ENCODE data around the gene TBC1D16. TPM values are rescaled to one million over a fixed set of nuclear protein-coding genes. Genes with fewer than 3 reads are reported as not detected.

The TBC1D16 gene
- total and polyA plus RNA-seq, 10 of the 15 experiments (the other 5 are each of a cell fraction or from before 2014, with no cell fraction given), result 0.01 to 0.13 (median 0.06) TPM; not detected in 3

DNA sequence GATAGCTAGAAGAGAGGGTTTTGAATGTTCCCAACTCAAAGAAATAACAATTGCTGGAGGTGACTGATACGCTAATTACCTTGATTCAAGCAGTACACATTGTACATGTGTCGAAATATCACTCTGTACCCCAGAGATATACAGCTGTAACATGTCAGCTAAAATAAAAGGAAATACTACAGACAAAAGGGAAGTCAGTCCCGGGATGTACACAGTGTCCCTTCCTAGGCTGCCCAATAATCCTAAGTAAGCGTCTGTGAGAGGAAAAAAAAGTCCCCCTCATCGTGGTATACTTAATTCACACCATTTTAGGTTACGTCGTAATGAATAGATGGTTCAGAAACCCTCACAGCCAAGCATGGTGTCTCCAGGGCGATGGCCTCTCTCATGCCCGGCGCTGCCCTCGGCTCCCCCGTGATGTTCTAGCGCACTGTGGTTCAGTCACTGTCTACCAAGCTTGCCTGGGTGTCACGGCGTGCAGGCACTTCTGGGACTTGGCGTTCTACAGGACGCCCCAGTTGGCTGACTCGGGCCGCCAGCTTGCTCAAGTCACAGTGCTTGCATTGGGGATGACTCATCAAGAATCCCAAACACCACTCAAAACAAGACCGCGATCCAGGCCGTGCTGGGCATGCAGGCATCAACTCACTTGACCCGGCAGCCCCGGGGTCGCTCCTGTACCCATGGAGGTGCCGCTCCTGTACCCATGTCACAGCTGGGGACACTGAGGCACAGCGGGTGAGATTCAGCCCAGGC lies 28.3 kb upstream of the TBC1D16 start:
- Histone ChIP-seq H3K4me3 (no peak overlapping the region), H2AFZ (ENCODE audit: control insufficient read depth, low read depth, low read length) (no peak overlapping the region), H3K36me3 (ENCODE audit: control insufficient read depth in 2 of 2, insufficient read depth in 2 of 2, low read length in 1 of 2) (no peaks in the 10 kb centered on the region), H4K20me1 (ENCODE audit: control insufficient read depth, insufficient read depth) (no peaks in the 10 kb centered on the region), H3K4me1 (ENCODE audit: control insufficient read depth, insufficient read depth, low read length) (no peaks in the 10 kb centered on the region), H3K27ac (ENCODE audit: control insufficient read depth, insufficient read depth) (no peak overlapping the region), H3K27me3 (replicated peaks in 1 of 2; ENCODE audit: control insufficient read depth in 2 of 2, insufficient read depth in 2 of 2, low read length in 1 of 2) (no peaks in the 10 kb centered on the region), H3K9ac (ENCODE audit: control insufficient read depth, insufficient read depth, low read length) (no peak overlapping the region), H3K4me2 (ENCODE audit: control insufficient read depth, insufficient read depth) (no peak overlapping the region), H3K79me2 (ENCODE audit: control insufficient read depth, insufficient read depth, low read length) (no peaks in the 10 kb centered on the region), H3K9me3 (replicated peaks; ENCODE audit: control insufficient read depth, insufficient read depth, low read length) (no peaks in the 10 kb centered on the region)
- WGBS (ENCODE audit: insufficient coverage, insufficient replicate concordance, low lambda C conversion rate, missing lambda C conversion rate), result 54% methylated on average over 27 of the region's 27 CpGs
- intact Hi-C loops (cut with micrococcal nuclease; ENCODE audit: unreplicated experiment), result no loop called here
- no peak for DNase-seq (ENCODE audit: low read depth, low spot score)
- ChIA-PET RAD21 (ENCODE audit: unreplicated experiment) (no interaction called here), POLR2A (no interaction called here), CTCF (no interaction called here), SMC1A (ENCODE audit: uncharacterized antibody, unreplicated experiment) (no interaction called here)
- TF ChIP-seq MXI1 (IDR thresholded peaks at IDR 0.05; ENCODE audit: low read depth, low read length), result no peak
- no peak for TF ChIP-seq NR2C1 (IDR thresholded peaks at IDR 0.05)
- TF ChIP-seq, protein P1, sequence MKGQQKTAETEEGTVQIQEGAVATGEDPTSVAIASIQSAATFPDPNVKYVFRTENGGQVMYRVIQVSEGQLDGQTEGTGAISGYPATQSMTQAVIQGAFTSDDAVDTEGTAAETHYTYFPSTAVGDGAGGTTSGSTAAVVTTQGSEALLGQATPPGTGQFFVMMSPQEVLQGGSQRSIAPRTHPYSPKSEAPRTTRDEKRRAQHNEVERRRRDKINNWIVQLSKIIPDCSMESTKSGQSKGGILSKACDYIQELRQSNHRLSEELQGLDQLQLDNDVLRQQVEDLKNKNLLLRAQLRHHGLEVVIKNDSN (IDR thresholded peaks at IDR 0.05; ENCODE audit: borderline replicate concordance, extremely low read length, insufficient read depth, low read depth, low read length), result no peak
- no peak for TF ChIP-seq MYC (IDR thresholded peaks at IDR 0.05; ENCODE audit: insufficient read depth, insufficient read length, insufficient replicate concordance, low read length, severe bottlenecking)
- no peak for TF ChIP-seq BACH1 (IDR thresholded peaks at IDR 0.05; ENCODE audit: borderline replicate concordance)
- TF ChIP-seq ZNF384 (IDR thresholded peaks at IDR 0.05; ENCODE audit: borderline replicate concordance, low read depth, low read length), result no peak
- no peak for TF ChIP-seq ZZZ3 (IDR thresholded peaks at IDR 0.05; ENCODE audit: control insufficient read depth, insufficient read length, low read depth)
- TF ChIP-seq, protein P2, sequence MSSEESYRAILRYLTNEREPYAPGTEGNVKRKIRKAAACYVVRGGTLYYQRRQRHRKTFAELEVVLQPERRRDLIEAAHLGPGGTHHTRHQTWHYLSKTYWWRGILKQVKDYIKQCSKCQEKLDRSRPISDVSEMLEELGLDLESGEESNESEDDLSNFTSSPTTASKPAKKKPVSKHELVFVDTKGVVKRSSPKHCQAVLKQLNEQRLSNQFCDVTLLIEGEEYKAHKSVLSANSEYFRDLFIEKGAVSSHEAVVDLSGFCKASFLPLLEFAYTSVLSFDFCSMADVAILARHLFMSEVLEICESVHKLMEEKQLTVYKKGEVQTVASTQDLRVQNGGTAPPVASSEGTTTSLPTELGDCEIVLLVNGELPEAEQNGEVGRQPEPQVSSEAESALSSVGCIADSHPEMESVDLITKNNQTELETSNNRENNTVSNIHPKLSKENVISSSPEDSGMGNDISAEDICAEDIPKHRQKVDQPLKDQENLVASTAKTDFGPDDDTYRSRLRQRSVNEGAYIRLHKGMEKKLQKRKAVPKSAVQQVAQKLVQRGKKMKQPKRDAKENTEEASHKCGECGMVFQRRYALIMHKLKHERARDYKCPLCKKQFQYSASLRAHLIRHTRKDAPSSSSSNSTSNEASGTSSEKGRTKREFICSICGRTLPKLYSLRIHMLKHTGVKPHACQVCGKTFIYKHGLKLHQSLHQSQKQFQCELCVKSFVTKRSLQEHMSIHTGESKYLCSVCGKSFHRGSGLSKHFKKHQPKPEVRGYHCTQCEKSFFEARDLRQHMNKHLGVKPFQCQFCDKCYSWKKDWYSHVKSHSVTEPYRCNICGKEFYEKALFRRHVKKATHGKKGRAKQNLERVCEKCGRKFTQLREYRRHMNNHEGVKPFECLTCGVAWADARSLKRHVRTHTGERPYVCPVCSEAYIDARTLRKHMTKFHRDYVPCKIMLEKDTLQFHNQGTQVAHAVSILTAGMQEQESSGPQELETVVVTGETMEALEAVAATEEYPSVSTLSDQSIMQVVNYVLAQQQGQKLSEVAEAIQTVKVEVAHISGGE (CRISPR knock-in tag; IDR thresholded peaks at IDR 0.05), result no peak
- TF ChIP-seq SMAD1 (IDR thresholded peaks at IDR 0.05; ENCODE audit: low read depth, partially characterized antibody), result no peak
- no peak for TF ChIP-seq GATAD2B (conservative IDR thresholded peaks at IDR 0.05; ENCODE audit: low read depth)
- no peak for TF ChIP-seq ZNF274 (IDR thresholded peaks at IDR 0.05; ENCODE audit: insufficient read depth, insufficient read length)
- TF ChIP-seq RAD51 (IDR thresholded peaks at IDR 0.05), result no peak
- TF ChIP-seq, protein P3, sequence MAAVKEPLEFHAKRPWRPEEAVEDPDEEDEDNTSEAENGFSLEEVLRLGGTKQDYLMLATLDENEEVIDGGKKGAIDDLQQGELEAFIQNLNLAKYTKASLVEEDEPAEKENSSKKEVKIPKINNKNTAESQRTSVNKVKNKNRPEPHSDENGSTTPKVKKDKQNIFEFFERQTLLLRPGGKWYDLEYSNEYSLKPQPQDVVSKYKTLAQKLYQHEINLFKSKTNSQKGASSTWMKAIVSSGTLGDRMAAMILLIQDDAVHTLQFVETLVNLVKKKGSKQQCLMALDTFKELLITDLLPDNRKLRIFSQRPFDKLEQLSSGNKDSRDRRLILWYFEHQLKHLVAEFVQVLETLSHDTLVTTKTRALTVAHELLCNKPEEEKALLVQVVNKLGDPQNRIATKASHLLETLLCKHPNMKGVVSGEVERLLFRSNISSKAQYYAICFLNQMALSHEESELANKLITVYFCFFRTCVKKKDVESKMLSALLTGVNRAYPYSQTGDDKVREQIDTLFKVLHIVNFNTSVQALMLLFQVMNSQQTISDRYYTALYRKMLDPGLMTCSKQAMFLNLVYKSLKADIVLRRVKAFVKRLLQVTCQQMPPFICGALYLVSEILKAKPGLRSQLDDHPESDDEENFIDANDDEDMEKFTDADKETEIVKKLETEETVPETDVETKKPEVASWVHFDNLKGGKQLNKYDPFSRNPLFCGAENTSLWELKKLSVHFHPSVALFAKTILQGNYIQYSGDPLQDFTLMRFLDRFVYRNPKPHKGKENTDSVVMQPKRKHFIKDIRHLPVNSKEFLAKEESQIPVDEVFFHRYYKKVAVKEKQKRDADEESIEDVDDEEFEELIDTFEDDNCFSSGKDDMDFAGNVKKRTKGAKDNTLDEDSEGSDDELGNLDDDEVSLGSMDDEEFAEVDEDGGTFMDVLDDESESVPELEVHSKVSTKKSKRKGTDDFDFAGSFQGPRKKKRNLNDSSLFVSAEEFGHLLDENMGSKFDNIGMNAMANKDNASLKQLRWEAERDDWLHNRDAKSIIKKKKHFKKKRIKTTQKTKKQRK (IDR thresholded peaks at IDR 0.05; ENCODE audit: low read depth, low read length), result no peak
- no peak for TF ChIP-seq SREBF1 (IDR thresholded peaks at IDR 0.05; ENCODE audit: low read length)
- TF ChIP-seq CHD1 (IDR thresholded peaks at IDR 0.05; ENCODE audit: low read depth, low read length), result no peak
- no peak for TF ChIP-seq TAF1 (IDR thresholded peaks at IDR 0.05; ENCODE audit: borderline replicate concordance, low read depth, low read length)
- TF ChIP-seq SUZ12 (IDR thresholded peaks at IDR 0.05; ENCODE audit: unreplicated experiment), result no peak
- no peak for ATAC-seq
- BruUV-seq (replicated peaks), result no TSS peak
- no peak for FAIRE-seq
- in situ Hi-C loops (cut with MboI), result no loop called here

Measured in GM12878 (cell line).